HPDE6-E6E7 (cell line): Measurements from ENCODE around the gene SIGMAR1.
"Not testable (repeated sequence)": the region's sequence is repeated elsewhere in the genome, so short reads cannot be mapped to it uniquely, and the experiment has no call there.

Experiments
- DNase-seq: peaks from one replicate; pipeline ENCODE4 v3.0.0; 2011; ENCODE audit warnings: missing footprints; ENCODE audit errors: extremely low spot score

The SIGMAR1 gene

DNA sequence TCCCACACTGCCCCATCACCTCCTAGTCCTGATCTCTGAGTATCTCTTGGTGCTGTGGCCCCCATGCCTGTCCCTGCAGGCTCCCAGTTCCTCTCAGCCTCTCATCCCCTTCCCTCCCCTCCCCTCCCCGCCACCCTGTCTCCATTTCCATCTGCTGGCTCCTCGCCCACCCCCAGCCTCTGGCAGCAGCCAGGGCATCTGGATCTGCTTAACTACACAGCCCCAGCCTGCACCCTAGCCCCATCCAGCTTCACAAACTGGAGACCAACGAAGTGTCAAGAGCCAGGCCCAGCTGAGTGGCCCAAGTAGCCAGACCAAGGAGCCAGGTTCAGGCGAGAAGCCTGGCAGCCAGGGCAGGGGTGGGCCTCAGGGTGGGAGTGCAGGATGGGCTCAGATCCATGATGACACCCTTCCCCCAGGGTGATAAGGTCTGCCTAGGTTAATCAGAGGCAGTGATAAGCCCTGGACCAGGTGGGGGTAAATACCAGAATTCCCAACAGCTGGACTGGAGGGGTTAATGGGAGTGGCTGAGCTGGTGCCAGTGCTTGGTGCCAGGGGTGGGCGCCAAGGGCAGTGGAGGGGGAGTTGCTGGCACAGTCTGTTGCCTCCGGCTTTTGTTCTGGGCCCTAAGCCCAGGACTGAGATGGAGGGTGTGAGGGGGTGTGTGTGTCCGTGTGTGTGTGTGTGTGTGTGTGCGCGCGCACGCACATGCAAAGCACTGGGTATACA lies 16.9 kb upstream of the SIGMAR1 start:
- DNase-seq: no peak

DNA sequence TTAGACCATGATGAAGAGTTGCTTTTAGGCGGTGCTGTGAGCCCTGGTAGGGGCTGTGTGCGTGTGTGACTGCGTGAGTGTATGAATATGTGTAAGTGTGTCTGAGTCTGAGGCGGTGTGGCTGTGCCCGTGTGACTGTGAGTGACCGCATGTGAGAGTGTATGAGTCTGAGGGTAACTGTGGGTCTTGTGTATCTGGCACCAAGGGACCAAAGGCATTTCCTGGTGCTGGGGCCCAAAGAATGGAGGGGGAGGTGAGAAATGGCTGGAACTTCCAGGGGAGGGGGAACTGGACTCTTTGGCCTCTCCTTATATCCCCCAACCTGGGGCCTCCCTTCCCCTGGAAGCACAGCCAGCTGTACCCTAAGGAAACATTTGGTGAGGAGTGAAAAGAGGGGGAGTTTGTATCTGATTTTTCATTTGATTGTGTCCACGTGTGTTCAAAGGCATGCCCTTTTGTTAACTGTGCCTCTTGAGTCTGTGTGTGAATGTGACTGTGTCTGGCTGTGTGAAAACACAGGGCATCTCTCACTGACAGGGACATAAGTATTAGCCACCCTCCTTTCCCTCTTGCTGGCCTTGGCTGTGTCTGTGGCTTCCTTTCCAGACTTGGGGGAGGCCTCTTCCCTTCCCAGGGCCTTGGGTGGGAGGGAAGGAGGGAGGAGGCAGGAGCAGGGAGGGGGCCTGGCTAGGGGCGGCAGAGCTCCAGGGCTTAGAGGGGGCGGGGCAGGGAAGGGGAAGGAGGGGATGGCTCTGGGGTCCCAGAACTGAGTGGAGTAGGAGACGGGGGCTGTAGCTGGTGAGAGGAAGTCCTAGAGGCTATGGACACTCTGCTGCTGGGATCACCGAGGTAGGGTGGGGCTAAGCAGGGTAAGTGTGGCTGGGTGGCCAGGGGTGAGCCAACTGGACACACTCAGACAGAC lies 15.8 kb upstream of the SIGMAR1 start:
- DNase-seq: no peak

DNA sequence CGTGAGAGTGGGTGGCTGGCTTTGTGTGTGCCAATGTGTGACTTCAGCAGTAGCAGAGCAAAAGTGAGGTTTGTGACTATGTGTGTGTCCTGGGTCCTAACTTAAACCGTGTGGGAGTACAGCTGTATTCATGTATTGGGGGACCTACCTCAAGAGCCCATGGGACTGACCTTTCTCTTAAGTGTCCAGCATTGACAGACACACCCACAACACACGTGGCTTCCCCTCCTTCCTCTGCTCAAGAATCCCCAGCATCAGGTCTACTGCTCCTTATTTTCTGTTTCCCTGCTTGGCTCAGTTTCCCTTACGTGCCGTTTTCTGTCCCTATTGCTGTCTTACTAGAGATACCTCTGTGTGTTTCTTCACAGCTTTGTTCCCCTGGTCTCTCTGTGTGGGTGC lies 15.0 kb upstream of the SIGMAR1 start:
- DNase-seq: no peak

DNA sequence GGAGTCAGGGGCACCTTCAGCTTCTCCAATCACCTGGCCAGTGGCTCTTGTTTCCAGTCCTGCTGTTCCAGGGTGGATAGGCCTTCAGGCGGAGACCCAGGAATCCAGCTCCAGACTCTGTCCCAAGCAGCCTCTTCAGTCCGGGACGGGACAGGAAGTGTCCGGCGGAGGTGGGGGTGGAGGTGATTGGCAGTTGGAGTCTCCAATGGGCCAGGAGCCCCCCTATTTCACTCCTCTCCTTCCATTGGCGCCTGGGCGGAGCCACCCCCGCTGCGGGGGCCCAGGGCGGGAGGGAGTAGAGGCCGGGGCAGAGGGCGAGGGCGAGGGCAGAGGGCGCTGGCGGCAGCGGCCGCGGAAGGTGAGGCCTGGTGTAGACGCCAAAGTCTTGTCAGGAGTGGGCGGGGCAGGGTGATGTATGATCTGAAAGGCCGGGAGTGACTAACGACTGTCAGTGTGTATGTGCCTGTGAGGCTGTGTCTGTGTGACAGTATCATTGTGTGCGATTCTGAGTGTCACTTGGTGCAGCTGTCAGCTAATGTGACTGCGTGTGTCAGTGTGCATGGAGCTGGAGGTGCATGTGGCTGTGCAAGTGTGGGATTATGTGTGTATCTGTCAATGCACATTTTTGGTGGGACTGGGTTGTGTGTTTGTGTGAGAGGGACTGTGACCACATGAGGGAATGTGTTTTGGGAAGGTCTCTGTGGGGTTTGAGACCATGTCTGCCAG lies 14.5 kb upstream of the SIGMAR1 start, which contains the start of gene IL11RA:
Gene IL11RA (plus strand): TSS at position 310 of the 726 bp plus-strand sequence. CDS start 3,033 bp downstream, outside the sequence.
- peak; percentile 76 for DNase-seq

DNA sequence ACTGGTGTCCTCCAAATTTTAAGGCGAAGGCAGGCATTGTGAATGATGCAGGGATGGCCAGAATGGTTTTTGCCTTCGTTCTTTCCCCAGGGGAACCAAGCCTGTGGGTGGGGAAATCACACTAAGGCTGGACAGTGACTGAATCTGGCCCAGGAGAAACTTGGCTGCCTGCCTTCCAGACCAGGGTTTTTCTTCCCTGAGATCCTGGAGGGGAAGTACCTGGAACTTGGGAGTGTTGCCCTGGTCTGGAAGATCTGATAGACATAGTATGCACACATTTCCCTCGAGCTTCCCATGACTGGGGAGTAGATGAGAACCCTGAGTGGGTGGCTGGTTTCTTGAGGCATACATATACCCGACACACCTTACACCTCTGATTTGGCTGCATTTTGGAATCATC lies 13.7 kb upstream of the SIGMAR1 start:
- DNase-seq: no peak

DNA sequence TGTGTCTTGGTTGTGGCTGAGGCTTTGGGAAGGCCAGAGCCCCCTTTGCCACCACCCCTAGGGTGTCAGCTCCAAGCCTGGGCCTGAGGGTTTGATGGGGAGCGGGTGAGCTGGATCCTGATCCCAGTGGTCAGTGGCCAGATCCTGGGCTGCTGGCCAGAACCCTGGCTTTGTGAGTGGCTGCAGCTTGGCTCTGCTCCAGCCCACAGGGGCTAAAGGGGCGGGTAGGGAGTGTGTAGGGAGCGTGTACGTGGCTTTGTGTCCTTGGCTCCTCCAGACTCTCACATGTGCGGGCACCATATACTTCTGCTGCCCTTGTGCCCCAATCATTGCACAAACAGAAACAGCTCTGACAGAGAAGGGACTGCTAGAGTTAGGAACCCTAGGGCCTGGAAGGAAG lies 13.2 kb upstream of the SIGMAR1 start:
- no peak for DNase-seq

DNA sequence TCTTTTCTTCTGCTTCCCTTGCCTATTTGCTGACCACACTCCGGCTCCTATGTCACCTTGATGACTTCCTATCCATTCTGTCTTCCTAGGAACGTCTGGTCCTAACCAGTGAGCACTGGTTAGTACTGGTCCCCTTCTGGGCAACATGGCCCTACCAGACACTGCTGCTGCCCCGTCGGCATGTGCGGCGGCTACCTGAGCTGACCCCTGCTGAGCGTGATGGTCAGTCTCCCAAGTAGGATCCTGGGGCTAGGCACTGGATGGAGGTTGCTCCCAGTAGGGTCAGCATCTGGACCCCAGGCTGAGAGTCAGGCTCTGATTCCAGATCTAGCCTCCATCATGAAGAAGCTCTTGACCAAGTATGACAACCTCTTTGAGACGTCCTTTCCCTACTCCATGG lies 11.1 kb upstream of the SIGMAR1 start:
- DNase-seq: no peak

DNA sequence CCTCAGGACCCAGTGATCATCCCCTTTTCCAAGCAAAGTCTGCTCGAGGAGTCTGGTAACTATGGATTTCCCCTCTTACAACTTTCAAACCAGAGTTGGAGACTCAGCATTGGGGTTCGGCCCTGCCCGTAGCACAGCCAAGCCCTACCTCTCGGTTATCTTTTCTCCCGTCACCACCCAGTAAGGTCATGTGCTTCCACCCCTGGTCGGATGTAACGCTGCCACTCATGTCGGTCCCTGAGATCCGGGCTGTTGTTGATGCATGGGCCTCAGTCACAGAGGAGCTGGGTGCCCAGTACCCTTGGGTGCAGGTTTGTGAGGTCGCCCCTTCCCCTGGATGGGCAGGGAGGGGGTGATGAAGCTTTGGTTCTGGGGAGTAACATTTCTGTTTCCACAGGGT lies 10.1 kb upstream of the SIGMAR1 start:
- DNase-seq: no peak

DNA sequence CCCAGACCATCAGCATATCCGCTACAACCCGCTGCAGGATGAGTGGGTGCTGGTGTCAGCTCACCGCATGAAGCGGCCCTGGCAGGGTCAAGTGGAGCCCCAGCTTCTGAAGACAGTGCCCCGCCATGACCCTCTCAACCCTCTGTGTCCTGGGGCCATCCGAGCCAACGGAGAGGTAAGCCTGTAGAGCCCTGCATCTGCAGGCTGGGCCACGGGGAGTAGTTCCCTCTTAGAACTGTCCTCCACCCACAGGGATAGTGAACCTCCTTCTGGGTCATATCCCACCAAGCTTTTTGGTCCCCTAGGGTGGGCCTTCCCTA lies 9.5 kb upstream of the SIGMAR1 start:
- DNase-seq: no peak

DNA sequence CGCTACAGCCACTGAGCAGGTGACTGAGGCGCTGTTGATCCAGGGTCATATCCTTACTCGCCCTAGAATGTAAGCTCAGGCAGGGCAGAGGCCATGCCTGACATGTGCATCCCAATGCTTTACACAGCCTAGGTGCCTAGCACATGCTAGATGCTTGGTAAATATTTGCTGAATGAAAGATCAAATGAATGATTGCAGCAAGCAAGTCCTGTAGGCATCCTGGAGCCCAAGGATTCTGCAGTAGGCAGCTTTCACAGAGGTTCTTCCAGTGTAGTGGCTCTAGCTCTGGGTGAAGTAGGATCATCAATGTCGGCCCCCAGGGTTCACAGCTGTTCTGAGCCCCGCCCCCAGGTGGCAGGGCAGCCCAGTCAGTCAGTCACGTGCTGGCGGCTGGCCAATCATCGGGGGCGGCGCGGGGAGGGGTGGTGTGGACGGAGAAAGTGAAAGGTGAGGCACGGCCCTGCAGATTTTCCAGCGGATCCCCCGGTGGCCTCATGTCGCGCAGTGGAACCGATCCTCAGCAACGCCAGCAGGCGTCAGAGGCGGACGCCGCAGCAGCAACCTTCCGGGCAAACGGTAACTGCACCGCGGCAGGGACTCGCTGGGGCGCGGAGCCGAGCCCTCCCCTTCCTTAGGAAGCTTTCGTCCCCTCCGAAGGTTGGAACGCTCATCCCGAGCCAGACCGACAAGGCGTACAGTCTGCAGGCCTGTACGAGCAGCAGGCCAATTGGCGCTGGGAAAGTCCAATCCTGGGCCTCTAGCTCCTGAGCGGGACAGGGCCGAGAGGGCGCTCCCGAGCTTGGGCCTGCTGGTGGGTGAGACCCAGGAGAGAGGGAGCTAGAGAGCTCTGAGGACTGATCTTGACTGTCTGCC lies 8.9 kb upstream of the SIGMAR1 start, which contains the start of gene GALT:
Gene GALT (plus strand): TSS at position 465 of the 873 bp plus-strand sequence. CDS start 30 bp downstream, at position 495.
- peak; percentile 95 for DNase-seq

DNA sequence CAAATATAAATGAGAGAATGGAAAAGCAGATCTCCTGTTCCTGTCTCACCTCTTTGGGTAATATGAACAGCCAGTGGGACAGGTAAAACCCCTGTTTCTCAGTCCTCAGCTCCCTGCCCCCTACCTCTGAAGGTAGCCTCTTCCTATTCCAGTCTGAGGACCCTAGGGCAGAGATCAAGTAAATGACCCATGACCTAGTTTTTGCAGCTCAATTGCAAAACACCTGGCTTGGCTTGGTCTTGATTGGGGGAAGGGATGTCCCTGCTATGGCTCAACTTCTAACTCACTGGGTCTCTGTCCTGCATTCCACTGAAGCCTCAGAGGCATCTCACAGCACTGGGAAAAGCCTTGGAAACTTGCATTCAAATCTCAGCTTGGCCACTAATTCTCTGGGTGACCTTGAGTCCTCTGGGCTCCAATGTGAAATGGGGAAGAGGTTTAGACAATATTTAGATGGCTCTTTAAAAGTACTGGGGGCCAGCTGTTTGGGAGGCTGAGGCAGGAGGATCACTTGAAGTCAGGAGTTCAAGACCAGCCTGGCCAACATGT lies 7.3 kb upstream of the SIGMAR1 start:
- no peak for DNase-seq

DNA sequence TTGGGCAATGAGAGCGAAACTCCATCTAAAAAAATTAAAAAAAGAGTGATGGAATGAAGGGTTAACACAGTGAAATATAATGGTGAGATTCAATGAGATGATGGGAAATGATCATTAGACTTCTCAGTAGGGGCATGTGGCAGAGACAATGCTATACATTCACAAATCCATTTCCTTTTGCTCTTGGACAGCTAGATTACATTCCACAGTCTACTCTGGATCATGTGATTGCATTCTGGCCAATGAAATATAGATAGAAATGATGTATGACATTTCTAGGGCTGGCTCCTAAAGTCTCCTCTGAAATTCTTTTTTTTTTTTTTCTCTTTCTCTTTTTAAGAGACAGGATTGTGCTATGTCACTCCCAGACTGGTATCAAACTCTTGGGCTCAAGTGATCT lies 5.1 kb upstream of the SIGMAR1 start:
- DNase-seq: no peak

DNA sequence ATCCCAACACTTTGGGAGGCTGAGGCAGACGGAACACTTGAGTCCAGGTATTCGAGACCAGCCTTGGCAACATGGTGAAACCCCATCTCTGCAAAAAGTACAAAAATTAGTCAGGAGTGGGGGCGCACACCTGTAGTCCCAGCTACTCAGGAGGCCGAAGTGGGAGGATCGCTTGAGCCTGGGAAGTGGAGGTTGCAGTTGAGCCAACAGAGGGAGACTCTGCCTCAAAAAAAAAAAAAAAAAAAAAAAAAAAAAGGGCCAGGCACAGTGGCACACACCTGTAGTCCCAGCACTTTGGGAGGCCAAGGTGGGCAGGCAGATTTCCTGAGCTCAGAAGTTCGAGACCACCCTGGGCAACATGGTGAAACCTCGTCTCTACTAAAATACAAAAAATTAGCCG lies 1.7 kb upstream of the SIGMAR1 start:
- DNase-seq: not testable (repeated sequence)

DNA sequence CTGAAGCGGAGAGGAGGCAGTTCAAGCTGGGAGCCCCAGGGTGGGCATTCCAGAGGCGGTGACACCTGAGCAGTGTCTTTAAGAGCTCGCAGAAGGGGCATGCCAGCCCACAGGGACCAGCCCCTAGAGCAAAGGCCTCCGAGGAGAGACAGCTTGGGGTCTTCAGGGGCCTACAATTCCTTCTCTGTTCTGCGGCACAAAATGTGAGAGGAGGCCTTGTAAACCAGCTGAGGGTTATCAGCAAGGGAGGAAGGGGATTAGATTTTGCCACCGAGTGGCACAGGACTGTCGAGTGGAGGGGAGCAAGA lies 505 bp upstream of the SIGMAR1 start:
- DNase-seq: no peak

DNA sequence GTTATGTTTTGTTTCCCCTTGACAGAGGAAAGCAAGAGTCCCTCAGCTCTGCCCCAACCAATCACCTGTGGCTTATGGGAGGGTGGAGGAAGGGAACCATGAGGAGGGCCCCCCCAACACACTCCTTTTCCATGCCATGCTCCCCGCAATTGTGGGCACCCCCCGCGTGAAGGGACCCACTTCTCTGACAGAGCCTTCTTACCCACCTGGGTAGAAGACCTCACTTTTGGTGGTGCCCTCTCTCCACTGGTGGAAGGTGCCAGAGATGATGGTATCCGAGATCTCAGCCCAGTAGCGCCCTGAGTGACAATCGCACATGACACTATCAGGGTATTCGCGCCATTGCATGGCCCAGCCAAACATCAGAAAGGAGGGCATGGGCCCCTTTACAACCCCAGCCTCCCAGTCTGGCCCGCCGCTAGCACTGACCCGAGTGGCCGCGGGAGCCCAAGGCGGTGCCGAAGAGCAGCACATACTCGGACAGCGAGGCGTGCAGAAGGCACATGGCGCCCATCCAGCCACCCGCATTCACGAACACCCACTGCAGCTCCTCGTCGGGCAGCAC lies 714 bp downstream of the SIGMAR1 start:
- no peak for DNase-seq

DNA sequence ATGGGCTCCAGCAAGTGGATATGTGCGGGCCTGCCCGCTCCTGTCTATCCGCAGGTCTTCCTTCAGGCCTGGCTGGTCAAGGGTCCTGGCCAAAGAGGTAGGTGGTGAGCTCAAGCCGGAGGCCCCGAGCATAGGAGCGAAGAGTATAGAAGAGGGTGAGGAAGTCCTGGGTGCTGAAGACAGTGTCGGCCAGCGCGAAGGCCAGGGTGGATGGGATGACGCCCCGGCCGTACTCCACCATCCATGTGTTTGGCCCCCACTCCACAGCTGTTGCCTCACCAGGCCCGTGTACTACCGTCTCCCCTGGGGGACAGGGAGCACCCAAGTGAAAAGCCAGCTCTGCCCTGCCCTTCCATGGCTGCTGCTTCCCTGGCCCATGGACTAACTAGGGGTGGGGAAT lies 2.0 kb downstream of the SIGMAR1 start:
- no peak for DNase-seq

DNA sequence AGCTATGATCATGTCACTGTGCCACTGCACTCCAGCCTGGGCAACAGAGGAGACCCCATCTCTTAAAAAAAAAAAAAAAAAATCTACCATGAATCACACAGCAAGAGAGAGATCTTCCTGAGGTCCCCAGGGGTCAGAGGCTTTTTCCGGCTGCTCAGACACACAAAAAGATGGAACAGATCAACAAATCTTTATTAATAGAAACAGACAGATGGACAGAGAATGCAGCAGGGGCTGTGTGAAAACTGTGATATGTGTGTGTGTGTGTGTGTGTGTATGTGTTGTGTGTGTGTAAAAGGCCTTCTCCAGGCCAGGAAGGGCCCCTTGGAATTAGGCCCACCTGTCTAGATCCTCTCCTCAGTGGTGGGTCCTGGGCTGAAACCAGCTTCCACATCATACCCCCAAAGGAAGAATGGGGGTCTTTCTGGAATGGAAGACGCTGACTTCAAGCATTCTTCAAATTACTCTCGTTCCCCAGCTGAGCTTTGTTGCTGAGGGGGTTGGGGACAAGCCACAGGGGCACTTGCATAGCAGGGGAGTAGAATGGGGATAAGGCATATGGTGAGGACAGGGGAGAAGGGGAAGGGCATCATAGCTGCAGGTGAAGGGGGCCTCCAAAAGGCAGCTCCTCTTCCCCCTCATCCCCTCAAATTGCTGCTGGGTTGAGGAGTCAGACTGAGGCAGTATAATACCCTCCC lies 2.9 kb downstream of the SIGMAR1 start:
- DNase-seq: no peak

DNA sequence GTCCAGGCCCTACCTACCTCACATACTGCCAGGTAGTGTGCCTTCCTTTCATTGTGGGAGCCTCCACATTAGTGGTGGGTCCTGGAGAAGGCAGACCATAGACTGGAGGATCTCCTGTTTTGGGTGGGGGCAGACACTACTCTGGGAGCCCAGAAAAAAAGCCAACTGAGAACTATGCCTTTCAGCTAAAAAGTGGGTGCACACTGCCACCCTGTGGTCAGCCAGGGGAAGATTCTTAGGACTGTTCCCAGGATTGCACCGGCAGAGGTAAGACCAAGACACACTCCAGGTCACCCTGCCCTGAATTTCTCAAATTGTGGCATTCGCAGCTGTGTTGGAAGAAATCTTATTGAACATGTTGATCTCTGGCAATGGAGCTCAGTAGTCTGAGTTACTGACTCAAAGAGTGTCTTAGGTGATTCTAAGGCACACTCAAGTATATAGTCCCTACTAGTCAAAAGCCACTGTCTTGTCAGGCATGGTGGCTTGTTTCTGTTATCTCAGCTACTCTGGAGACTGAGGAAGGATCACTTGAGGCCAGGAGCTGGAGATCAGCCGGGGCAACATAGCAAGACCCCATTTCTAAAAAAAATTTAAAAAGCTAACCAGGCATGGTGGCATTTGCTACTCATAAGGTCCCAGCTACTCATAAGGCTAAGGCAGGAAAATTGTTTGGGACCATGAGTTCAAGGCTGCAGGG lies 3.6 kb downstream of the SIGMAR1 start:
- DNase-seq: peak; percentile 71

DNA sequence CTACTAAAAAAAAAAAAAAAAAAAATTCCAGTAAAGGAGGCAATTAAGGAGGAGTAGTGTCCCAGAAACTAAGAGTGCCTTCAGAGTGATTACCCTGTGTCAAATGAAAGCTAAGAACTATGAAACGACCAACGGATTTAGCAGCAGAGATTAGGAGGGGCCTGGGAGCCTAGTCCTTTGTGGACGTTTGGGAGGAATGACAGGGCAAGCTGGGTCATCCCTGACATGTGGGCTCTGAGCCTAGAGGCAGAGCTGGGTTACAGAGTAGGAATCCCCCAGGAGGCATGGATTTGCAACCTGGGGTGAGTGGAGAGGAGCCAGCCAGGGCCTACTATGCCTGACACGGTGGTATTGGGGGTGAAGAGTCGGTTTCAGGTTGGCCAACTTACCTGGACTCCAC lies 4.4 kb downstream of the SIGMAR1 start:
- no peak for DNase-seq
